ENCODE data around the gene KDM6A. TPM values are rescaled to one million over a fixed set of nuclear protein-coding genes. Genes with fewer than 3 reads are reported as not detected.

Gene KDM6A
- total RNA-seq, 1 experiment from 2014 or later: 42.8 TPM

DNA sequence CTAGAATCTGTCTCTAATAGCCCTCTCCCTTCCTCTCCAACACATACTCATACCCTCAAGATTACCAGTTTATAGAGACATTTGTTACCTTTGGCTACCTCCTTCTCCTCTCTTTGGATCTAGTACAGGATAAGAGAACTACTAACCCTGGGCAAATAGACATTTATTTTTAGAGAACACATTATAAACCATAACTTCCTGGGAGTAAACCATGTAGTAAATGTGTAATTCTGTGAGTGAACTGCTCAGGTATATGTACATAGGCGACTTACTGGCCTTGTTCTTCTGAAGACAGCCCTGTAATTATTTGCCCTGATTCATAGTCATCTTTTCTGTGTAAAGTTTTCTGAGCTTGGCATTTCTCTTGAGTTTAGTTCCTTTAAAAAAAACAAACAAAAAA is 94.2 kb downstream of the KDM6A start:
- Histone ChIP-seq H3K23ac (ENCODE audit: insufficient read length, low read depth, low read length) (no peak overlapping the region), H4K8ac (replicated peaks; ENCODE audit: insufficient read length, low read depth, low read length) (no peak overlapping the region), H3K23me2 (ENCODE audit: insufficient read length, low read depth, low read length, poor library complexity, severe bottlenecking) (no peaks in the 10 kb centered on the region), H3K4me2 (ENCODE audit: insufficient read depth, insufficient read length, low read length) (no peak overlapping the region), H3K79me1 (ENCODE audit: insufficient read depth, low read depth, low read length, poor library complexity, severe bottlenecking) (no peaks in the 10 kb centered on the region), H2AK5ac (ENCODE audit: insufficient read length, low read length) (no peak overlapping the region), H4K5ac (ENCODE audit: insufficient read length, low read depth, low read length) (no peak overlapping the region), H3K79me2 (ENCODE audit: insufficient read depth, low read length) (peaks cover 40% of the 10 kb centered on the region; the same call in 1 of the 2 replicates), H2BK5ac (ENCODE audit: insufficient read length, low read length) (no peak overlapping the region), H3K27me3 (ENCODE audit: insufficient read depth, low read length) (no peaks in the 10 kb centered on the region), H3K4me1 (ENCODE audit: insufficient read depth, low read length) (no peaks in the 10 kb centered on the region), H2BK120ac (ENCODE audit: low read depth, low read length, poor library complexity, severe bottlenecking) (no peak overlapping the region), H2AFZ (ENCODE audit: low read length) (no peak overlapping the region), H3K14ac (ENCODE audit: insufficient read depth, low read length) (no peak overlapping the region), H3K9me3 (ENCODE audit: control insufficient read depth, low read depth, low read length) (no peaks in the 10 kb centered on the region), H3K9ac (ENCODE audit: extremely low read depth, insufficient read length, low read length) (no peak overlapping the region), H2BK20ac (ENCODE audit: low read depth, low read length, poor library complexity, severe bottlenecking) (no peak overlapping the region), H3K18ac (ENCODE audit: insufficient read length, low read depth, low read length) (no peak overlapping the region), H2BK15ac (ENCODE audit: low read depth, low read length) (no peak overlapping the region), H4K20me1 (ENCODE audit: control insufficient read depth, insufficient read depth, insufficient read length) (no peaks in the 10 kb centered on the region), H3K4ac (ENCODE audit: low read depth, low read length) (no peak overlapping the region), H3T11ph (ENCODE audit: low read length) (no peak overlapping the region), H2BK12ac (ENCODE audit: insufficient read length, low read depth, low read length) (no peak overlapping the region), H4K91ac (ENCODE audit: insufficient read length, low read depth, low read length) (no peak overlapping the region), H3K27ac (ENCODE audit: insufficient read length, low read depth, low read length) (no peak overlapping the region), H3K56ac (ENCODE audit: insufficient read length, low read depth, low read length) (no peak overlapping the region)
- Mint-ChIP-seq H3K27ac (peak overlapping the region in 1 of 3 experiments; percentile 3; a peak in 1 of 7 replicates), H3K27me3 (ENCODE audit: low read depth) (no peaks in the 10 kb centered on the region), H3K36me3 (ENCODE audit: insufficient read depth in 1 of 3, low read depth in 3 of 3) (peaks cover 49 to 62% (median 61%) of the 10 kb centered on the region in 3 experiments), H3K4me3 (no peak overlapping the region), H3K4me1 (peaks cover 4 to 5% of the 10 kb centered on the region in 2 experiments; a peak in 1 of 4 replicates), H3K9me3 (peaks cover 59 to 64% of the 10 kb centered on the region in 2 experiments)
- no CpG with 5 or more reads among the region's 1 CpG for whole genome bisulfite sequencing (ENCODE audit: extremely low coverage, insufficient read length, low lambda C conversion rate)
- no peak for DNase-seq
- TF ChIP-seq, protein P1, sequence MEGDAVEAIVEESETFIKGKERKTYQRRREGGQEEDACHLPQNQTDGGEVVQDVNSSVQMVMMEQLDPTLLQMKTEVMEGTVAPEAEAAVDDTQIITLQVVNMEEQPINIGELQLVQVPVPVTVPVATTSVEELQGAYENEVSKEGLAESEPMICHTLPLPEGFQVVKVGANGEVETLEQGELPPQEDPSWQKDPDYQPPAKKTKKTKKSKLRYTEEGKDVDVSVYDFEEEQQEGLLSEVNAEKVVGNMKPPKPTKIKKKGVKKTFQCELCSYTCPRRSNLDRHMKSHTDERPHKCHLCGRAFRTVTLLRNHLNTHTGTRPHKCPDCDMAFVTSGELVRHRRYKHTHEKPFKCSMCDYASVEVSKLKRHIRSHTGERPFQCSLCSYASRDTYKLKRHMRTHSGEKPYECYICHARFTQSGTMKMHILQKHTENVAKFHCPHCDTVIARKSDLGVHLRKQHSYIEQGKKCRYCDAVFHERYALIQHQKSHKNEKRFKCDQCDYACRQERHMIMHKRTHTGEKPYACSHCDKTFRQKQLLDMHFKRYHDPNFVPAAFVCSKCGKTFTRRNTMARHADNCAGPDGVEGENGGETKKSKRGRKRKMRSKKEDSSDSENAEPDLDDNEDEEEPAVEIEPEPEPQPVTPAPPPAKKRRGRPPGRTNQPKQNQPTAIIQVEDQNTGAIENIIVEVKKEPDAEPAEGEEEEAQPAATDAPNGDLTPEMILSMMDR (conservative IDR thresholded peaks at IDR 0.05): no peak
